Measurements from ENCODE around the gene SEPTIN14. TPM values are rescaled to one million over a fixed set of nuclear protein-coding genes. Genes with fewer than 3 reads are reported as not detected.
"Not testable (repeated sequence)": the region's sequence is repeated elsewhere in the genome, so short reads cannot be mapped to it uniquely, and the experiment has no call there.

Gene SEPTIN14
- total RNA-seq, 1 experiment from 2014 or later: not detected

GRCh38 chr7:55785444-55785843 is 77.1 kb downstream of the SEPTIN14 start:
- DNase-seq (ENCODE audit: low spot score): not testable (repeated sequence)

DNA sequence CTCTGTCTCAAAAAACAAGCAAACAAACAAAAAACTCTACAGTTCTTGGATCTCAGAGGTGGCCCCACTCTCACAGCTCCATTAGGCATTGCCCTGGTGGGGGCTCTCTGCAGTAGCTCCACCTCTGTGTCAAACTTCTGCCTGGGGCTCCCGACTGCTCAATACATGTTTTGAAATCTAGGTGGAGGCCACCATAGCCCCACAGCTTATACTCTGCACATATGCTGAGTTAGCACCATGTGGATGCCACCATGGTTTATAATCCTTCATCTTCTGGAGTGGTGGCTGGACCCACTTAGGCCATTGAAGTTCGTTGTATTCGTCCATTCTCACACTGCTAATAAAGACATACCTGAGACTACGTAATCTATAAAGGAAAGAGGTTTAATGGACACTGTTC is 78.4 kb downstream of the SEPTIN14 start:
- no peak for DNase-seq (ENCODE audit: low spot score)

GRCh38 chr7:55778631-55779030 is 83.9 kb downstream of the SEPTIN14 start:
- DNase-seq (ENCODE audit: low spot score): no peak

GRCh38 chr7:55776196-55776595 is 86.4 kb downstream of the SEPTIN14 start:
- DNase-seq (ENCODE audit: low spot score): no peak

GRCh38 chr7:55775051-55775420 is 87.5 kb downstream of the SEPTIN14 start:
- no peak for DNase-seq (ENCODE audit: low spot score)

- DNase-seq (ENCODE audit: low spot score): peak; percentile 27
These were observed 88.1 kb downstream of the SEPTIN14 start for GRCh38 chr7:55774327-55775050.

- DNase-seq (ENCODE audit: low spot score): no peak
These were observed 91.8 kb downstream of the SEPTIN14 start for GRCh38 chr7:55770778-55771177.

- not testable (repeated sequence) for DNase-seq (ENCODE audit: low spot score)
These were observed 109.2 kb downstream of the SEPTIN14 start for GRCh38 chr7:55753274-55753862.

GRCh38 chr7:55744706-55745105 is 117.8 kb downstream of the SEPTIN14 start:
- DNase-seq (ENCODE audit: low spot score): not testable (repeated sequence)

Small RNAs within 50 kb of the gene (small RNA-seq; reads per million reads assigned to genes)
- gene AC092647.1: not detected
- gene AC092647.2: not detected
- gene RNU6-1126P: not detected

Other genes with a start within 250 kb of the SEPTIN14 start
- 0.08 and 1.0 TPM in 2 replicates for gene ZNF713, start 24.7 kb upstream of the SEPTIN14 start, total RNA-seq (2014; rRNA removed; shearing (Covaris generic))
- 19.5 and 20.3 TPM in 2 replicates for gene MRPS17, start 89.1 kb upstream of the SEPTIN14 start, total RNA-seq (2014; rRNA removed; shearing (Covaris generic))
- 9.5 and 10.9 TPM in 2 replicates for gene NIPSNAP2, start 101.8 kb upstream of the SEPTIN14 start, total RNA-seq (2014; rRNA removed; shearing (Covaris generic))
- 126 and 130 TPM in 2 replicates for gene PSPH, start 188.7 kb upstream of the SEPTIN14 start, total RNA-seq (2014; rRNA removed; shearing (Covaris generic))
- 278 and 294 TPM in 2 replicates for gene CCT6A, start 189.0 kb upstream of the SEPTIN14 start, total RNA-seq (2014; rRNA removed; shearing (Covaris generic))
- 142 and 147 TPM in 2 replicates for gene SUMF2, start 201.5 kb upstream of the SEPTIN14 start, total RNA-seq (2014; rRNA removed; shearing (Covaris generic))
- gene PHKG1, start 230.2 kb upstream of the SEPTIN14 start, total RNA-seq (2014; rRNA removed; shearing (Covaris generic)): 1.5 and 1.7 TPM in 2 replicates
- 856 and 1,027 TPM in 2 replicates for gene CHCHD2, start 243.7 kb upstream of the SEPTIN14 start, total RNA-seq (2014; rRNA removed; shearing (Covaris generic))